DND-41 (cell line): ENCODE results near the gene C10orf90.

ENCODE experiments used
- ATAC-seq: fragments of 200-7000 bp; cut with Tn5 transposase; 3 replicates; pipeline ENCODE4 v1.9.1; 2021; ENCODE audit warnings: low read depth; ENCODE audit not compliant: insufficient read depth
- DNase-seq: peaks from one replicate; pipeline ENCODE4 v3.0.0-alpha.2; 2020
- H2AFZ ChIP-seq: 2 replicates; pipeline ENCODE4 v1.6.0; 2012; ENCODE audit warnings: low read depth, low read length
- H3K27ac ChIP-seq: 2 replicates; pipeline ENCODE4 v1.5.1; 2012; ENCODE audit warnings: low read length, inconsistent platforms
- H3K27me3 ChIP-seq: fragments of 200-600 bp; sonication (generic); 2 replicates; pipeline ENCODE4 v1.6.0; 2012; ENCODE audit warnings: low read length, mild to moderate bottlenecking, inconsistent platforms; ENCODE audit not compliant: insufficient read depth, poor library complexity
- H3K36me3 ChIP-seq: 2 replicates; pipeline ENCODE4 v1.5.1; 2012; ENCODE audit warnings: low read length, inconsistent platforms; ENCODE audit not compliant: insufficient read depth
- H3K4me1 ChIP-seq: 2 replicates; pipeline ENCODE4 v1.5.1; 2012; ENCODE audit warnings: mild to moderate bottlenecking, low read length; ENCODE audit not compliant: insufficient read depth
- H3K4me2 ChIP-seq: 2 replicates; pipeline ENCODE4 v1.6.0; 2012; ENCODE audit warnings: mild to moderate bottlenecking, moderate library complexity, low read length, inconsistent platforms; ENCODE audit not compliant: insufficient read depth
- H3K4me3 ChIP-seq, 2 experiments: fragments of 200-600 bp in 1 of 2; shearing (Covaris generic) in 1 of 2; 2 replicates each; pipeline ENCODE4 v1.5.1; 2012 to 2016; ENCODE audit warnings: inconsistent platforms in 2 of 2, low read length in 2 of 2, mild to moderate bottlenecking in 2 of 2, low read depth in 1 of 2, moderate library complexity in 1 of 2
- H3K79me2 ChIP-seq: 2 replicates; pipeline ENCODE4 v1.6.0; 2012; ENCODE audit warnings: low read length, inconsistent platforms; ENCODE audit not compliant: insufficient read depth
- H3K9ac ChIP-seq: 2 replicates; pipeline ENCODE4 v1.6.0; 2012; ENCODE audit warnings: low read depth, mild to moderate bottlenecking, inconsistent platforms, low read length, moderate library complexity
- H3K9me3 ChIP-seq: 2 replicates; pipeline ENCODE4 v1.5.1; 2012; ENCODE audit warnings: low read length, moderate library complexity, mild to moderate bottlenecking, inconsistent platforms; ENCODE audit not compliant: insufficient read depth, severe bottlenecking
- H4K20me1 ChIP-seq: 2 replicates; pipeline ENCODE4 v1.6.0; 2012; ENCODE audit warnings: low read length; ENCODE audit not compliant: insufficient read depth
- CTCF ChIP-seq: IDR thresholded peaks from 2 replicates; pipeline ENCODE4 v1.5.1; 2012; ENCODE audit warnings: borderline replicate concordance, low read length, moderate library complexity, mild to moderate bottlenecking; ENCODE audit not compliant: poor library complexity, severe bottlenecking; ENCODE audit errors: extremely low read depth
- EZH2 ChIP-seq: IDR thresholded peaks from 3 replicates; pipeline ENCODE4 v1.6.1; 2012; ENCODE audit warnings: borderline replicate concordance, low read depth, mild to moderate bottlenecking, moderate library complexity, low read length, inconsistent platforms; ENCODE audit not compliant: severe bottlenecking

C10orf90 gene

GRCh38 chr10:126470991-126471390 lies 199.5 kb downstream of the C10orf90 start:
- Histone ChIP-seq H3K36me3 (no peaks in the 10 kb centered on the region), H3K27me3 (peaks cover 3% of the 10 kb centered on the region), H4K20me1 (no peaks in the 10 kb centered on the region)

GRCh38 chr10:126469692-126470091 lies 200.8 kb downstream of the C10orf90 start:
- no peak overlapping the region for H3K4me2 ChIP-seq
- no peak overlapping the region for H3K9ac ChIP-seq
- no peaks in the 10 kb centered on the region for H3K79me2 ChIP-seq
- no peaks in the 10 kb centered on the region for H3K4me1 ChIP-seq
- no peak overlapping the region for H3K4me3 ChIP-seq
- peaks cover 3% of the 10 kb centered on the region for H3K27me3 ChIP-seq
- H3K27ac ChIP-seq, result no peak overlapping the region
- DNase-seq (no peak), ATAC-seq (no peak)
- H4K20me1 ChIP-seq, result no peaks in the 10 kb centered on the region
- TF ChIP-seq EZH2 (no peak), CTCF (no peak)
- H3K9me3 ChIP-seq, result no peaks in the 10 kb centered on the region
- H3K36me3 ChIP-seq, result no peaks in the 10 kb centered on the region
- H2AFZ ChIP-seq, result no peak overlapping the region

More at GRCh38 chr10:126470991-126471390, 199.5 kb downstream of the C10orf90 start:
- H3K9ac ChIP-seq, result no peak overlapping the region
- no peaks in the 10 kb centered on the region for H3K4me1 ChIP-seq
- ATAC-seq (no peak), DNase-seq (no peak)
- TF ChIP-seq EZH2 (no peak), CTCF (no peak)
- H2AFZ ChIP-seq, result no peak overlapping the region
- no peak overlapping the region for H3K27ac ChIP-seq
- no peaks in the 10 kb centered on the region for H3K79me2 ChIP-seq
- H3K9me3 ChIP-seq, result no peaks in the 10 kb centered on the region
- H3K4me3 ChIP-seq, result no peak overlapping the region
- no peak overlapping the region for H3K4me2 ChIP-seq

GRCh38 chr10:126468876-126469643 lies 201.4 kb downstream of the C10orf90 start:
- no peak for TF ChIP-seq CTCF
- no peak for TF ChIP-seq EZH2
- ATAC-seq, result peak; percentile 77; the same call in 2 of the 3 replicates

More at GRCh38 chr10:126468876-126469643, 201.4 kb downstream of the C10orf90 start:
- no peaks in the 10 kb centered on the region for H3K9me3 ChIP-seq
- no peak overlapping the region for H3K9ac ChIP-seq
- DNase-seq, result peak; percentile 10
- no peak overlapping the region for H2AFZ ChIP-seq
- H4K20me1 ChIP-seq, result no peaks in the 10 kb centered on the region
- H3K4me2 ChIP-seq, result no peak overlapping the region
- H3K27ac ChIP-seq, result no peak overlapping the region
- no peaks in the 10 kb centered on the region for H3K79me2 ChIP-seq
- no peak overlapping the region for H3K4me3 ChIP-seq
- no peaks in the 10 kb centered on the region for H3K36me3 ChIP-seq
- H3K4me1 ChIP-seq, result no peaks in the 10 kb centered on the region
- H3K27me3 ChIP-seq, result peaks cover 3% of the 10 kb centered on the region
